Stomach (tissue), 9 donors: Measurements from ENCODE around the gene RHBDL3. TPM values are rescaled to one million over a fixed set of nuclear protein-coding genes. Genes with fewer than 3 reads are reported as not detected.

ENCODE experiments used
- DNase-seq, 2 donors: peaks; one replicate each; pipeline versions ENCODE4 v3.0.0 to v3.0.0-alpha.2; 2013 to 2019
- H3K27ac ChIP-seq, 5 donors: fragments of 200-600 bp in 4 of 5; sonication (generic) in 4 of 5; one replicate each; pipeline ENCODE4 v1.5.1; 2013 to 2019; ENCODE audit warnings: mild to moderate bottlenecking in 1 of 5, moderate library complexity in 1 of 5
- H3K27me3 ChIP-seq, 3 donors: fragments of 200-600 bp; sonication (generic); one replicate each; pipeline ENCODE4 v1.5.1; 2017 to 2019; ENCODE audit warnings: mixed run types in 1 of 3
- H3K36me3 ChIP-seq, 4 donors: fragments of 200-600 bp; sonication (generic); 1 replicate in 3 of 4; 2 replicates in 1 of 4; pipeline ENCODE4 v1.5.1; 2016 to 2019
- H3K4me1 ChIP-seq, 4 donors: fragments of 200-600 bp; sonication (generic); one replicate each; pipeline ENCODE4 v1.5.1; 2016 to 2019
- H3K4me3 ChIP-seq, 4 donors: fragments of 200-600 bp; sonication (generic) in 3 of 4; one replicate each; pipeline ENCODE4 v1.5.1; 2016 to 2019; ENCODE audit warnings: mild to moderate bottlenecking in 1 of 4
- H3K9me3 ChIP-seq, 4 donors: fragments of 200-600 bp; sonication (generic); one replicate each; pipeline ENCODE4 v1.5.1; 2016 to 2019
- CTCF ChIP-seq, 7 experiments: fragments of 450-650 bp in 4 of 7; fragments of 200-600 bp in 3 of 7; sonication (generic) in 3 of 7; IDR thresholded peaks; one replicate each; pipeline ENCODE4 v1.5.1; 2016 to 2019; ENCODE audit warnings: antibody characterized with exemption in 7 of 7, control low read depth in 2 of 7, mild to moderate bottlenecking in 1 of 7
- EP300 ChIP-seq: sonication (generic); formaldehyde crosslinking; IDR thresholded peaks from one replicate; pipeline ENCODE4 v1.6.1; 2017; ENCODE audit warnings: antibody characterized with exemption
- POLR2A ChIP-seq, 4 donors: fragments of 450-650 bp; IDR thresholded peaks; one replicate each; pipeline ENCODE4 v1.6.1; 2016; ENCODE audit warnings: antibody characterized with exemption in 4 of 4, control low read depth in 2 of 4, mild to moderate bottlenecking in 1 of 4, moderate library complexity in 1 of 4
- POLR2AphosphoS5 ChIP-seq, 3 donors: sonication (generic); formaldehyde crosslinking; IDR thresholded peaks; one replicate each; pipeline ENCODE4 v1.6.1; 2016; ENCODE audit warnings: antibody characterized with exemption in 3 of 3
- WGBS, 5 donors: extraction: QIAGEN DNeasy Blood & Tissue Kit in 3 of 5; methylation state at CpG; one replicate each; pipeline versions ENCODE4 v1.1.5 to v1.1.7; 2013 to 2018; 5-methylcytosine and 5-hydroxymethylcytosine counted together
- intact Hi-C: fragments of 100-400 bp; cut with DNase I; formaldehyde crosslinking; loops from one replicate; pipeline ENCODE4 v1.15.1; 2023; ENCODE audit warnings: low total_unique reads
- polyA plus RNA-seq, 3 donors: library from polyadenylated mRNA; stranded (reverse); fragments of 200-250 nt; gene quantifications; one replicate each; pipeline ENCODE4 v1.2.3, GENCODE V29; 2013
- total RNA-seq, 5 donors: library from RNA; depleted of rRNA; stranded (reverse); fragments of >200 nt; gene quantifications; one replicate each; pipeline versions ENCODE4 v1.1.0 to v1.2.3, GENCODE V29; 2014 to 2016
- donor health status: healthy with polysubstance abuse.
- donor health status: Bipolar disorder and iron deficiency.
- donor health status: healthy.

Gene RHBDL3
- total and polyA plus RNA-seq, 8 donors = 0.31 to 15.2 (median 1.8) TPM; not detected in 2

GRCh38 chr17:32341857-32342602 lies 76.4 kb downstream of the RHBDL3 start, which contains the start of gene C17orf75:
C17orf75 (minus strand) TSS chr17:32342173; CDS start chr17:32342139, 34 bp downstream.
- WGBS, 5 donors = 4 to 7% (median 5%) methylated on average over 27 to 47 of the region's 47 CpGs
- TF ChIP-seq POLR2A (IDR thresholded peaks at IDR 0.05) (no peak), CTCF (IDR thresholded peaks at IDR 0.05) (no peak), POLR2AphosphoS5 (IDR thresholded peaks at IDR 0.05) (peak in 2 of 3 donors; percentile 58 to 71), EP300 (no peak)
- peak; percentile 83 to 93 for DNase-seq
- intact Hi-C loops = no loop called here
- no peaks in the 10 kb centered on the region for H3K9me3 ChIP-seq
- H3K4me3 ChIP-seq = peak within 1 kb of the TSS; percentile 62 to 80 (median 69)
- H3K36me3 ChIP-seq = peaks cover 0 to 29% (median 29%) of the 10 kb centered on the region in 4 donors
- peak within 1 kb of the TSS; percentile 77 to 89 (median 86) for H3K27ac ChIP-seq
- H3K27me3 ChIP-seq = no peaks in the 10 kb centered on the region
- H3K4me1 ChIP-seq = peaks cover 12 to 21% (median 15%) of the 10 kb centered on the region in 4 donors

GRCh38 chr17:32342603-32343325 lies 77.1 kb downstream of the RHBDL3 start:
- no peak for DNase-seq
- peak overlapping the region; percentile 62 to 80 (median 69) for H3K4me3 ChIP-seq
- WGBS, 5 donors = 63 to 68% (median 67%) methylated on average over 14 of the region's 14 CpGs
- peaks cover 12 to 21% (median 15%) of the 10 kb centered on the region in 4 donors for H3K4me1 ChIP-seq
- no peaks in the 10 kb centered on the region for H3K27me3 ChIP-seq
- peaks cover 0 to 22% (median 21%) of the 10 kb centered on the region in 4 donors for H3K36me3 ChIP-seq
- peak overlapping the region in 4 of 5 donors; percentile 77 to 89 (median 86) for H3K27ac ChIP-seq
- no peaks in the 10 kb centered on the region for H3K9me3 ChIP-seq
- intact Hi-C loops = no loop called here
- TF ChIP-seq POLR2AphosphoS5 (IDR thresholded peaks at IDR 0.05) (no peak), EP300 (no peak), POLR2A (IDR thresholded peaks at IDR 0.05) (no peak), CTCF (IDR thresholded peaks at IDR 0.05) (no peak)

- TF ChIP-seq CTCF (IDR thresholded peaks at IDR 0.05) (no peak), EP300 (no peak), POLR2AphosphoS5 (IDR thresholded peaks at IDR 0.05) (no peak), POLR2A (IDR thresholded peaks at IDR 0.05) (no peak)
- Histone ChIP-seq H3K27me3 (no peaks in the 10 kb centered on the region), H3K4me3 (no peak overlapping the region), H3K27ac (no peak overlapping the region), H3K4me1 (peaks cover 11 to 32% (median 23%) of the 10 kb centered on the region in 4 donors), H3K9me3 (no peaks in the 10 kb centered on the region), H3K36me3 (no peaks in the 10 kb centered on the region)
- 83 to 85% (median 85%) methylated on average over 11 of the region's 11 CpGs for WGBS, 5 donors
- intact Hi-C loops = no loop called here
- no peak for DNase-seq
These were observed 80.4 kb downstream of the RHBDL3 start for GRCh38 chr17:32345951-32346600.

DNA sequence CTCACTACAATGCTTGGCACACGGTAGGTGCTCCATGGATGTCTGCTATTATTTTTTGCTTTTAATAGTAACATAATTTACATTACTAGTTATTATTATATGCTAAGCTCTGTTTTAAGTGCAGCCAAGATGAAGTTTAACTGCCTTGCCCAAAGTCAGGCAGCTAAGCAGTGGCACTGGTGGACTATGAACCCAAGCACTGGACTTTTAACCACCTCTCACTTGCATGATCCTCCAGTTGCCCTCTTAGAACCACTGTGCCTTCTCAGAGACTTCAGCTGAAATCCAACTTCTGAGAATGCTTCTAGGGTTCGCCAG lies 82.8 kb downstream of the RHBDL3 start:
- H3K36me3 ChIP-seq = peaks cover 0 to 15% (median 14%) of the 10 kb centered on the region in 4 donors
- H3K27ac ChIP-seq = no peak overlapping the region
- intact Hi-C loops = no loop called here
- H3K4me1 ChIP-seq = peaks cover 19 to 35% (median 29%) of the 10 kb centered on the region in 4 donors
- peak in 1 of 2 donors; percentile 29 for DNase-seq
- 94 to 99% (median 98%) methylated on average over 2 of the region's 2 CpGs for WGBS, 5 donors
- no peak for TF ChIP-seq CTCF (IDR thresholded peaks at IDR 0.05)
- H3K27me3 ChIP-seq = no peaks in the 10 kb centered on the region
- no peak overlapping the region for H3K4me3 ChIP-seq
- no peaks in the 10 kb centered on the region for H3K9me3 ChIP-seq
